SIG-M5 treated with dmso at 0.1 percent for 504 hours (cell line): ENCODE results near the gene MED28.

Experiments used
- DNase-seq: peaks from one replicate; lab custom pipeline; 2025; ENCODE audit not compliant: unreplicated experiment; lab: John Stamatoyannopoulos, UW

The MED28 gene

DNA sequence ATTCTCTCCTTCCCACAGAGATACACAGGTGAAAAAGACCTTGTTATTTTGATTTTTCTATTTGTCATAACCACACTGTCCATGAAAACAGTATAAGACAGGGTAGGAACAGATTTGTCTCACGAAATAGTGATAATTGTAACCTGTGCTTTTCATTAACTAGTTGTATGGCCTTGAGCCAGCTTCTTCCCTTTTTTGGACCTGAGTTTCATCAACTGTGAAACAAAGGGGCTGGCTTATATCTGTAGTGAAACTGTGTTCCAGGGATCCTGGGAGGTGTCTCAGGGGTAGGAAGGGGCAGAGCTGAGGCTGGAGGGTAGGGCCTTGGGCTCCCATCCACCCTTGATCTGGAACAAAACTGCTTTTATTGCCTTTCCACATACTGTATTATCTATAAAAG, 50.9 kb downstream of the MED28 start:
- no peak for DNase-seq

DNA sequence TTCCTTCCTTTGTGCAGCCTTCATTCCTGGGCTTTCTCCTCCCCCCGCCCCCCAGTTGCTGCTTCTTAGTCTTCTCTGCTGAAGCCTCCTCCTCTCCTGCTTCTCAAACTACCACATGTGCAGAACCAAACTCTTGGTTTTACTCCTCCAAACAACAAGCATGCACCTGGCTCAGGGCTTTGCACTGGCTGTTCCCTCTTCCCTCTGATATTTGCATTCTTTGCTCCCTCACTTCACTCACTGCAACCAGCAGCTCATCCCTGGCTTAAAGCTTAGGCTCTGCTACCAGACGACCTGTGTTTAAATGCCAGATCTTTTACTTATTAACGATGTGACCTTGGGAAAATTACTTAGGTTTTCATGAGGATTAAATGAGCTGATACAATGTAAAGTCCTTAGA, 51.4 kb downstream of the MED28 start:
- DNase-seq, result no peak

- DNase-seq, result no peak
Measured at GRCh38 chr4:17667253-17667652, 52.8 kb downstream of the MED28 start.

DNA sequence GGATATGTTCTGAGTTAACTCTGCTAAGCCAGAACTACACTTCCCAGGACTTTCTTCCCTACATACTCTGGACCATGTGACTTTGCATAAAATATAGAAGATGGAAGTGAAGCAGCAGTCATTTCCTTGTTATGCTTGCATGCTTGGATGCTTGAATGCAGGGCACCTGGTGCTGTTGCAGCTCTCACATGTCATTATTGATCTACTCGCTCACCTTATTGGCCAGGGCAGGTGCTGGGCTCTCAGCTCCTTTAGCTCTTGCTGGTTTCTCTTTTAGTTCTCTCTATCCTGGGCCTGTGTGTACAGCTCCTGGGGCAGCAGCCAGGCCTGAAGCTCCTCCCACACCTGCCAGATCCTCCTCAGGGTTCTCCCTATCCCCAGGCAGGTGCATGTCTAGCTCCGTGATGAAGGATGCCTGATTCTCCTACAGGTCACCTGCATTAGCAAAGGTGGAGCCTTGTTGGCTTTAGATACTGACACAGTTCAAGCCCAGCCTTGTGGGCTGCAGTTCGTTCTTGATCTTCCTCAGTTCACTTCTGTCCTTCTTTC, 53.3 kb downstream of the MED28 start:
- DNase-seq, result no peak

GRCh38 chr4:17670423-17670822, 56.0 kb downstream of the MED28 start:
- DNase-seq, result no peak

DNA sequence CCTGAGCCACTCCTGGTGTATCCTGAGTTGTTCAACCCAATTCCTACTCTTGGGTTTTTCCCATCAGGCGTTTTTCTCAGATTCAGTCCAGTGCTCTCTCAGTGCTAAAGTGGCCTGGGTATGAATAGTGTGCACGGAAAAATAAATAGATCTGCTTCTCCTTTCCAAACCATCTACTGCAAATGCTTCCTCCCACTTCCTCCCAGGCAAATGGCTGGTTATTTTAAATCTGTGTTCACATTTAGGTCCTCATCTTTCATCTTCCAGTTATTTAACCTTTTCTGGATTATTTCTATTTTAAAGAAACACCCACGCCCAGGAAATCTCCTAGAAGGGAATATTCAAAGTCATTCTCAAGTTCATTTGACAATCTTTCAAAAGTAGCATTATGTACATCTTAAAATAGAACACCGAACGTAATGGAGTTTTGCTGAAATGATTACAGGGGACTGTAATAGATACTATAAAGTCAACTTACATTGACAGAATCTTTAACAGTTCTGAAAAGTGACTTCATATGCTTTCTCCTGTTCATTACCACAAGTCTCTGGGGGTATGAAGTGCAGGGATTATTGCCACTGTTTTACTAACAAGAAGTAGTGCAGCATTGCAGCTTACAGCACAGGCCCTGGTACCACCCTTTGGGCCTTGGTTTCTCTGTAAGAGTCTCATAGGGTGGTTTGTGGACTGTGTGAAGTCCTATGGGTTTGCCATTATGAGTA, 66.3 kb downstream of the MED28 start:
- DNase-seq, result no peak

GRCh38 chr4:17681281-17682221, 67.1 kb downstream of the MED28 start:
- no peak for DNase-seq

DNA sequence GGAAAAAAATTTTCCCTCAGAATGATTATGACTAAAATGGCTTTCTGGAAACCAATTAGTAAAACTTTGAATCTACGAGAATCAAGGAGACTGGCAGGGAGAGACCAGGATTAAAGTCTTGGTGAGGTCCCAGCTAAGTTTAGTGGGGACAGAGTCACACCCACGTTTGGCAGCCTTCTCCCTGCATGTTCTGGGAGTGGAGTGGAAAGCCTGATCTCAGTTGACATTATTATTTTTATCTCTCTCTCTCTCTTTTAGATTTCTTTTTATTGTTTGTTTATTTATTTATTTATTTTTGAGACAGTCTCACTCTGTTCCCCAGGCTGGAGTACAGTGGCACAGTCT, 67.8 kb downstream of the MED28 start:
- no peak for DNase-seq
